Esophagus squamous epithelium (tissue), 4 donors: ENCODE results near the gene USP28.

Experiments
- CTCF ChIP-seq, 6 experiments: fragments of 450-650 bp in 4 of 6; fragments of 200-600 bp in 2 of 6; sonication (generic) in 2 of 6; IDR thresholded peaks; one replicate each; pipeline ENCODE4 v1.5.1; 2016 to 2019; ENCODE audit warnings: antibody characterized with exemption in 6 of 6, mild to moderate bottlenecking in 4 of 6, moderate library complexity in 4 of 6
- POLR2A ChIP-seq, 4 donors: fragments of 450-650 bp; IDR thresholded peaks; one replicate each; pipeline ENCODE4 v1.6.1; 2017; ENCODE audit warnings: antibody characterized with exemption in 4 of 4, mild to moderate bottlenecking in 4 of 4, moderate library complexity in 3 of 4

- TF ChIP-seq CTCF (IDR thresholded peaks at IDR 0.05) (no peak), POLR2A (IDR thresholded peaks at IDR 0.05) (no peak)
These were observed 42.2 kb downstream of the USP28 start for GRCh38 chr11:113833151-113833550.
